GM20000 (cell line): ENCODE data around the gene AOAH.

Experiments used
- DNase-seq: peaks from one replicate; pipeline ENCODE4 v3.0.0; 2012; ENCODE audit warnings: low spot score
- CTCF ChIP-seq: IDR thresholded peaks from 2 replicates; pipeline ENCODE4 v1.5.1; 2012; ENCODE audit warnings: mild to moderate bottlenecking, control low read depth; ENCODE audit errors: extremely low read depth, missing control alignments

Gene AOAH

GRCh38 chr7:36723951-36724664 lies at the start of gene AOAH:
Gene AOAH, minus strand, starts transcription at chr7:36724494. Its CDS starts 346 bp downstream, at chr7:36724148.
- no peak for TF ChIP-seq CTCF
- DNase-seq: peak; percentile 58

- no peak for DNase-seq
Observed at GRCh38 chr7:36766451-36766850, 42.2 kb upstream of the AOAH start.

GRCh38 chr7:36765605-36766004 lies 41.3 kb upstream of the AOAH start:
- TF ChIP-seq CTCF: no peak
- no peak for DNase-seq

More at GRCh38 chr7:36766451-36766850, 42.2 kb upstream of the AOAH start:
- TF ChIP-seq CTCF: no peak

- TF ChIP-seq CTCF: no peak
- DNase-seq: no peak
Observed at GRCh38 chr7:36764929-36765328, 40.6 kb upstream of the AOAH start.

GRCh38 chr7:36763132-36763816 lies 39.0 kb upstream of the AOAH start:
- TF ChIP-seq CTCF: no peak
- DNase-seq: no peak

- TF ChIP-seq CTCF: no peak
- DNase-seq: no peak
Observed at GRCh38 chr7:36762394-36762793, 38.1 kb upstream of the AOAH start.

- TF ChIP-seq CTCF: no peak
- DNase-seq: no peak
Observed at GRCh38 chr7:36761835-36762234, 37.5 kb upstream of the AOAH start.
